HG02970 (cell line): ENCODE data around the gene TECTB.
"Not testable (repeated sequence)": the region's sequence is repeated elsewhere in the genome, so short reads cannot be mapped to it uniquely, and the experiment has no call there.

Experiments
- ATAC-seq: cut with Tn5 transposase; IDR thresholded peaks from one replicate; pipeline ENCODE4 v1.9.1; 2021; ENCODE audit warnings: mild to moderate bottlenecking, moderate library complexity, moderate number of reproducible peaks; ENCODE audit not compliant: unreplicated experiment, low FRiP score

TECTB gene

GRCh38 chr10:112283100-112283499 is at the start of gene TECTB:
Gene TECTB (plus strand): TSS chr10:112283400. CDS start chr10:112283735, 335 bp downstream.
- ATAC-seq, result no peak

DNA sequence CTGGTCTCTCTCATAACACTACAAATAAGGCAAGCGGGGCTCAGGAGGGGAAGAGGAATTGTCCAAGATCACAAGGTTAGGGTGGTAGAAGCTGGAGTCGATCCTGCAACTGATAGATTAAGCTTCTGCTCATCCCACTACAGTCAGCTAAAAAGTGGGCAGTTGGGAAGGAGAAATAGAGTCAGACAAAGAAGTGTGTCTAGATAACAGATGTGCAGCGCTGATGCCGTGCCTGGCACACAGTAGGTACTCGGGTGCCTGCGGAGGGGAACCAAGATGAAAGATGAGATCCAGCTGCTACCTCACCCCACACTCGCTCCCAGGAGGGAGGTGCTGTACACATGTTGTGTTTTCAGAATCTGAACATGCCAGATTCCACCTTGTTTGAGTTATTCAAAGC is 48.1 kb upstream of the TECTB start:
- no peak for ATAC-seq

- no peak for ATAC-seq
Measured at GRCh38 chr10:112235920-112236319, 47.3 kb upstream of the TECTB start.

- no peak for ATAC-seq
Measured at GRCh38 chr10:112236486-112236885, 46.7 kb upstream of the TECTB start.

- no peak for ATAC-seq
Measured at GRCh38 chr10:112239347-112239746, 43.9 kb upstream of the TECTB start.

DNA sequence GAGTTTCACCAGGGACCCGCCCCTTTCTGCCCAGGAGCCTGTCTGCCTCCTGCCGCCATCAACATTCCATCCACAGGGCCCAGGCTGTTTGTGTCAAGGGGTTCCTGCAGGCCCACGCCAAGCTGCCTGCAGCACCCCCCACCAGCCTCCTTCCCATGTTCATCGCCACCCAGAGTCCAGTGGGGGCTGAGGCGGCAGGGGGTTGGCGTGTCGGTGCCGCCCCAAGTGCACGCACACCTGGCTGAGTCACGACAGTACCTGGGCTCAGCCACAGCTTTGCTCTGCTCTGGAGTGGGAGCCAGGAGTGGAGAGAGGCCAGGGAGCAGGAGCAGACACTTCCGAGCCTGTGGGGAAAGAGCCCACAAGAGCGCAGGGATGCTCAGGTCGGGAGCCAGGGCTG is 42.8 kb upstream of the TECTB start:
- ATAC-seq, result no peak

DNA sequence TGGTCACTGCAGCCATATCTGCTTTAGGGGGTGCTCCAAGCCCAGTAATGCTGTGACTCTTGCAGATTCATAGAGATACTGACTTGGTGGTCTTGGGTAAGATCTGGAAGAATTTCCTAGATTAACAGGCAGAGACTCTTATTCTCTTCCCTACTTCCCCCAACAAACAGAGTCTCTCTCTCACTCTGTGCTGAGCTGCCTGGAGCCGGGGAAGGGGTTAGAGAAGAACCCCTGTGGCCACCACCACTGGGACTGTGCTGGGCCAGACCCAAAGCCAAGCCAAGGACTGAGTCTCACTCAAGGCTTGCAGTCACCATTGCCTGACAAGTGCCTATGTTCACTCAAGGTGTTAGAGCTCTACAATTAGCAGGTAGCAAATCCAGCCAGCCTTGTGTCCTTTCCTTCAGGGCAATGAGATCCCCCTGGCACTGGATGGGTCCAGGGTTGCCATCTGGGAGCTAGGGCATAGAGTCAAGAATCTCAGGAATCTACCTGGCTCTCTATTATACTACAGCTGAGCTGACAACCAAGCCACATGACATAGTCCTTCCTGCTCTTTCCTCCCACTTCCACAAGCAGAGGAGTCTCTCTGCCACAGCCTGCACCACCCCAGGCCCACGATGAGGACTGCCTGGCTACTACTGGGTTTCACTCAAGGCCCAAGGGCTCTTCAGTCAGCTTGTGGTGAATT is 41.4 kb upstream of the TECTB start:
- ATAC-seq, result no peak

- ATAC-seq, result no peak
Measured at GRCh38 chr10:112242769-112243168, 40.4 kb upstream of the TECTB start.

GRCh38 chr10:112243713-112244112 is 39.5 kb upstream of the TECTB start:
- ATAC-seq, result no peak

DNA sequence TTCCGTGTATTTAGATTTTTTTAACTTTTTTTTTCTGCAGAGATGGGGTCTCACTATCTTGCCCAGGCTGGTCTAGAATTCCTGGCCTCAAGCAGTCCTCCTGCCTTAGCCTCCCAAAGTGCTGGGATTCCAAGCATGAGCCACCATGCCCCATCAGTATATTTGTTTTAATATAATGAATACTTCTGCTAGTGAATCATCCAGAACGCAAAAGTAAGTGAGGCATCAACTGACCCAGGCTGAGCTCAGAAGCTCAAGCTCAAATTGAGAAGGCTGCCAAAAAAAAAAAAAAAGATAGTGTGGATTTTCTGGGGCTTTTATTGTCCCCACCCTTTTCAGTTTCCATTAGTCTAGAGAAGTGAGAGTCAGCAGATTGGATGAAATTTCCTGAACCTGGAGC is 39.0 kb upstream of the TECTB start:
- no peak for ATAC-seq

- ATAC-seq, result no peak
Measured at GRCh38 chr10:112247791-112248190, 35.4 kb upstream of the TECTB start.

DNA sequence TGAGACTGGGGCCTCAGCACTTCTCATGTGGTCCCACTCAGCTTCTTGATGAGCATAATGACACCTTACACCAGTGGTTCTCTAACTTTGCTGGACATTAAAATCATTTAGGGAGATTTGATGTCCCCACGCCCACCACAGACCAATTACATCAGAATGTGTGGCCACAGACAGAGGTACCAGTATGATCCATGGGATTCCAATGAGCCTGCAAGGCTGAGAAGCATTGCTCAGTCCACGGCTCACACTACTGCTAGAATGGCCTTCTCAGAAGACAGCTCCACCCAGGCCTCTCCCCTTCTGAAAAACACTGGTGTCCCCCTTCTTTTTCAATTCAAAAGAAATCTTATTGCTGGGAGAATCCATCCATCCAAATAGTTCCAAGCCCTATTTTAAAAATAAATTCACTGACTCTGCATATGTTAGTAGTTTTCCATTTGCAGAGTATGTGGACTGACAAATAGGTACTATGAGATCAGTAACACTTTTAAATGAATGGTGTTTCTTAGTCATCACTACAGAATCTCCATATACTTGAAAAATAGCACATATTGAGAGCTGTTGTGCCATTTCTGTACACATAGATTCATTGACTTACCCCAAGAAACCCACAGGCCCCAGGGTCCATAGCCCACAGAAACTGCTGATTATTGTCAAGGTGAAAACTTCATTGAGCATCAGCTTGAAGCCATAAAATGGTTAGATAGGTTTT is 34.5 kb upstream of the TECTB start:
- no peak for ATAC-seq

- ATAC-seq, result no peak
Measured at GRCh38 chr10:112249722-112250121, 33.5 kb upstream of the TECTB start.

GRCh38 chr10:112250555-112250954 is 32.6 kb upstream of the TECTB start:
- ATAC-seq, result no peak

GRCh38 chr10:112251238-112251637 is 32.0 kb upstream of the TECTB start:
- not testable (repeated sequence) for ATAC-seq

- ATAC-seq, result no peak
Measured at GRCh38 chr10:112258407-112258806, 24.8 kb upstream of the TECTB start.

DNA sequence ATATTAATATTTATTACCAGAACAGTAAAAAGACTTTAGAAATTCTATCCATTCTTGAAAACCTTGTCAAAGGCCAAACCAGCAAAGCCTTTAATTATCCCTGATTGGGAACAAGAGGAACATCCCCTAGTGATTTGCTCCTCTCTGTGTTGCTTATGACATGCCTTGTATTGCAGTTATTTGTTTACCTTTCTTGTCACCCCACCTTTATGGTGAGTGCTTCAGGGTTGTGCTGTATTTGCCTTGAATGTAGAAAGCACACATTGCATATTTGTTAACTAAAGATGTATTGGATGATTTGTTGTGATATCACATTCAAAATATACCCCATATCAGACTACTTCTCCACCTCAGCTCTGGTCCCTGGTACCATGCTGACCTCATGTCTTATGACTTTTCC is 23.5 kb upstream of the TECTB start:
- no peak for ATAC-seq

GRCh38 chr10:112260831-112261230 is 22.4 kb upstream of the TECTB start:
- ATAC-seq, result no peak

GRCh38 chr10:112261281-112261822 is 21.8 kb upstream of the TECTB start:
- ATAC-seq, result no peak

DNA sequence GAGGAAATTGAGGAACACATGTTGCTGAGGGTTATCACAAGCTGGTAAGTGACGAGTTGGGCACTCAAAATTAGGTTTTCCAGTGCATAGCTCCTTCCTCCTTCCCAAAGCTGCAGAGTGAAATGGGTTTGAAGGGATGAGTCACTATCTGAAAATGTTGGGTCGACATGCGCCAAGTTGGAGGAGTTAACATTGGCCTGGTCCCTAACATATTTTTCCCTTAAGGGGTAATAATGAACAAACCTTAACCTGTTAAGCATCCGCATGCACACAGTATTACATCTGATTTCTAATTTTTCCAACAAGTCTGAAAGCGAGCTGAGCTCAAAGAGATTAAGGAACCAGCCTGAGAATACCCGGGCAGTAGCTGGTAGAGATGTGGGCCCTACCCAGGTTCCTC is 20.7 kb upstream of the TECTB start:
- no peak for ATAC-seq

DNA sequence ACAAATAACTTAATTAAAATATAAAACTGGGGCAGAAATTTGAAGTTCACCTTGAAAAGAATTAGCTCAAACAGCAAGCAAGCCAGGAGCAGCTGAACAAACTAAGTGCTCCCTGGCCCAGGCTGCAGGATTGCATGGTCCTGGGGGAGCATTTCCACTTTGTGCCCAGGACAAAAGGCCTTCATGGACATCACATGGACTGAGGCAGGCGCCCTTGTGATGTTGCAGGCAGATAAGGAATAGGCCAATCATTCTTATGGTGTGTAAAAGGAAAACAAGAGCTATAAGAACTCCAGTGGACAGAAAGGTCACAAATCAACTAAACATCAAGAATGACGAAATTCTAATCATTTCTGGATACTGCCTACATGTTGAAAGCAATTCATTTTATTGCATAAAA is 17.5 kb upstream of the TECTB start:
- ATAC-seq, result no peak

GRCh38 chr10:112269266-112269665 is 13.9 kb upstream of the TECTB start:
- no peak for ATAC-seq
